ENCODE results near the gene TMEM108.

The TMEM108 gene

GRCh38 chr3:133367956-133368355, 329.8 kb downstream of the TMEM108 start:
- no peak for DNase-seq

DNA sequence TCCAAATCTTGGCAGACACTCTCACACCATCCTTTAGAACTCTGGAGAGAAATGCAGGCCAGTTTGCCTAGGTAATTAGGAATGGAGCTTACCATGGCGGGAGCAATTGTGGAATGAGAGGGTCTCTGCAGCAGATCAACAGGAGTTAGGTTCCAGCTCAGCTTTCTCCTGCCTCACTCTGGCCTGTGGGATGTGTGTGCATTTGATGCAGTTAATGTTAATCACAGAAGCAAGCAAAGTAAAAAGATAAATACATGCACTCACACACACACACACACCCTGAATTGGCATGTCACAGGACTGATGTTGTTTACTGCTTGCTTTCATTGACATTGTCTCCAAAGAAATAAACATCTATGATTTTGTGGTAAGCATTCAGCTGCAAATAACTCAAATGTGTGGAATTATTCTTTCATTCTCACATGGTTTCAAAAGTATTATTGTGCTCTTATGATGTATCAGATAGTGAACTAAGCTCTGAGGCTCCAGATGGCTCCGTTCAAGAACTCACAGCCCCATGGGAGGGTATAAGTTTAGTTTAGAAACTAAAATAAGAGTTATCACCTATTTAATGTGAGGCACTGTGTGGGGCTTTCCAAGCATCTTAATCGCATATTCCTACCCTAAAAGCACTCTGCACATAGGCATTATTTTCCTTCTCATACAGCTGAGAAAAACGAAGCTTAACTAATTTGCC, 330.3 kb downstream of the TMEM108 start:
- no peak for DNase-seq

- no peak for DNase-seq
Observed at GRCh38 chr3:133369068-133369440, 330.9 kb downstream of the TMEM108 start.

GRCh38 chr3:133371181-133371580, 333.0 kb downstream of the TMEM108 start:
- DNase-seq, result no peak

DNA sequence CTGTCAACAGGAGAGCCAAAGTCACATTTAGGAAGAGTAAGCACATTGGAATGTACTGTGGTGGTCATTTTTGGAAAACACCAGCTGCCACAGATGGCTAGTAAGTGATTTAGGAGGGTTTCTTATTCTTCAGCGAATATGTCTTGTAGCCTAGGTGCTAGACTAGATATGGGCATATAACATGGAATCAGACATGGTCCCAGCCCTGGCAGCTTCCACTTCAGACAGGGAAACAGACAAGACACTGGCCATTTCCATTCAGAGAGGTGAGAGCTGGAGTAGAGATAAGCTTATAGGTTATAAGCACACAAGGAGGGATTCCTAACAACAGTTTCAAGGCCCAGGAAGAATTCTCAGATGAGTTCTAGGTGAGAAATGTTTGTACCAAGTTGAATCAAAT, 333.5 kb downstream of the TMEM108 start:
- no peak for DNase-seq

- no peak for DNase-seq
Observed at GRCh38 chr3:133374708-133375402, 336.7 kb downstream of the TMEM108 start.

GRCh38 chr3:133375403-133375745, 337.2 kb downstream of the TMEM108 start:
- DNase-seq, result no peak

DNA sequence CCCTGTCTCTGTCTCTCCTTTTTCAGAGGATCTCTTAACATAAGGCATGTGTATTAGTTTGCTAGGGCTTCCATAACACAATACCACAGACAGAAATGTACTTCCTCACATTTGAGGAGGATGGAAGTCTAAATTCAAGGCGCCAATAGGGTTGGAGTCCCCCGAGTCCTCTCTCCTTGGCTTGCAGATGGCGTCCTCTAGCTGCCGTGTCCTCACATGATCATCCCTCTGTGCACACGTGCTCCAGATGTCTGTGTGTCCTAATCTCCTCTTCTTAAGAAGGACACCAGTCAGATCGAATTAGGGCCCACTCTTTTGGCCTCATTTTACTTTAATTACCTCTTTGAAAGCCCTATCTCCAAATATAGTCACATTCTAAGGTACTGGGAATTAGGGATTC, 338.6 kb downstream of the TMEM108 start:
- DNase-seq, result no peak

- peak; percentile 11 for DNase-seq
Observed at GRCh38 chr3:133377396-133377795, 339.2 kb downstream of the TMEM108 start.

DNA sequence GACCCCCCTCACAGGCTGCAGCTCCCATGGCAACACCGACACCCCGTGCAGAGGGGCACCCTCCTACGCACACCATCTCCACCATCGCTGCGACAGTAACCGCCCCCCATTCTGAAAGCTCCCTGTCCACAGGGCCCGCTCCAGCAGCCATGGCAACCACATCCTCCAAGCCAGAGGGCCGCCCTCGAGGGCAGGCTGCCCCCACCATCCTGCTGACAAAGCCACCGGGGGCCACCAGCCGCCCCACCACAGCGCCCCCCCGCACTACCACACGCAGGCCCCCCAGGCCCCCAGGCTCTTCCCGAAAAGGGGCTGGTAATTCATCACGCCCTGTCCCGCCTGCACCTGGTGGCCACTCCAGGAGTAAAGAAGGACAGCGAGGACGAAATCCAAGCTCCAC, 341.7 kb downstream of the TMEM108 start:
- DNase-seq, result no peak

DNA sequence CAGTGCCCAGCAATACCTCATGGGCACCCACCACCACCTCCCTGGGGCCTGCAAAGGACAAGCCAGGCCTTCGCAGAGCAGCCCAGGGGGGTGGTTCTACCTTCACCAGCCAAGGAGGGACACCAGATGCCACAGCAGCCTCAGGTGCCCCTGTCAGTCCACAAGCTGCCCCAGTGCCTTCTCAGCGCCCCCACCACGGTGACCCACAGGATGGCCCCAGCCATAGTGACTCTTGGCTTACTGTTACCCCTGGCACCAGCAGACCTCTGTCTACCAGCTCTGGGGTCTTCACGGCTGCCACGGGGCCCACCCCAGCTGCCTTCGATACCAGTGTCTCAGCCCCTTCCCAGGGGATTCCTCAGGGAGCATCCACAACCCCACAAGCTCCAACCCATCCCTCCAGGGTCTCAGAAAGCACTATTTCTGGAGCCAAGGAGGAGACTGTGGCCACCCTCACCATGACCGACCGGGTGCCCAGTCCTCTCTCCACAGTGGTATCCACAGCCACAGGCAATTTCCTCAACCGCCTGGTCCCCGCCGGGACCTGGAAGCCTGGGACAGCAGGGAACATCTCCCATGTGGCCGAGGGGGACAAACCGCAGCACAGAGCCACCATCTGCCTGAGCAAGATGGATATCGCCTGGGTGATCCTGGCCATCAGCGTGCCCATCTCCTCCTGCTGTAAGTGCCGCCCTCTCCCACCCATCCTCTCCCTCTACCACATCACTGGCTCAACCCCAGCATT, 342.5 kb downstream of the TMEM108 start:
- no peak for DNase-seq

GRCh38 chr3:133381346-133382109, 343.3 kb downstream of the TMEM108 start:
- no peak for DNase-seq

DNA sequence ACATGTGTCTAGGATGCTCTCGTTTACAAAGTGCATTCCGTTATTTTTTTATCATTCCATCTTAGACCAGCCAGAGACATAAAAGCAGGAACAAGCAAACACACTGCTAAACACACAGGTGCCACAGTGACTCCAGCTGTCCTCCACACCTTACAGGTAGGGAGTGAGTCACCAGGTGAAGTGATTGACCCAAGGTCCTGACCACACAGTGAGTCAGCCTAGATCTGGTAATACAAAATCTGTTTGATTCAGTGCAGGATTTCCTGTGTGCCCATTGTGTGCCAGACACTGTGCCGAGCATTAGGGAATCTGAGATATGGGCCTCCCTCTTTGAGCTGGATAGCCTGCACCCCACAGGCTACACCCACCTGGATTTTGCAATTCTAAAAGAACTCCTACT, 345.0 kb downstream of the TMEM108 start:
- DNase-seq, result no peak

DNA sequence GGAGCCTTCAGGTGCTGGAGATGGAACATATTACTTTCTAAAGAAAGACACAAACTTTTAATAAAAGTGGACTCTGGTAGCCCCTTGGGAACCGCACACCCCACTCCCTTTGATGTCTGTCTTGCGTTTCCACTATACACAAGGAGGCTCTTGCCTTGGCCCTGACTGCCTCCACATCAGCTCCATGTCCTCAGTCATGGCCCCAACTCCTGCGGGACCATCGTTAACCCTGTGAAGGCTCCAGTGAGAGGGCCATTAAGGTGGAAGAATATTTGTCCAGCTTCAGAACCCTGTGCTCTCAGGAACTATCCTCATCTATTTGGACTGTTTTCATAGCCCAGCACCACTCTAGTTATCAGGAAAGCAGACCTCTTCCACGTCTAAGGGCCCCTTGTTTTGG, 345.6 kb downstream of the TMEM108 start:
- DNase-seq, result no peak

DNA sequence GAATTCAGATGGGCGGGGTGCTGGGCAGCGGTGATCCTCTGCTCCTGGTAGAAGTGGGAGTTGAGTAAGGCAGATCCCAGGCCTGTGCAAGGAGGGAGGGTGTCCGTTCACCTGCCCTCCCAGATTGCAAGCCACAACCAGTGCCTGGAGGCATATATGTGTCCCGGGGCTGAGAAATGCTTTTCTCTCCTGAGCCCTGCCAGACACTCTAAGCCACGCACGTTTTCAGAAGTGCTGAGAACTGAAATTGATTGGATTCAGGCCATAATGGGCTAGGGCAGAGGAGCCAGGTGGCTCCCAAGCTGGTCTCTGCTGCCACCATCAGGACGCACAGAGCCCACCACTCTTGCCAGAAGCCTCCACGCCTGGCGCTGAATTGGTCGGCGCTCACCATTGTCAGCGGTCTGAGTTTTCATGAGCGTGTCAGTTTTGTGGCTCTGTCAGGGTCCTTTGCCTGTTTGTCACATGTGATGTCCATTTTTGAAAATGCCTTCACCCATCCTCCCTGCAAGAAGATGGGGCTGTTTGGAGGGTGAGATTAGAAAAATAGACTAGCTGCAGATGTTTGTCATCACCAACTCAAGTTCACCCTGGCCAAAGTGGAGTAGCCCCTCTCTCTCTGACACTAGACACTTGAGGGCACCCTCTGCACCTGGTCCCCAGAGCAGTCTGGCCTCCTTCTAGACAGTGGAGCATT, 346.3 kb downstream of the TMEM108 start:
- peak; percentile 75 for DNase-seq

GRCh38 chr3:133386876-133387275, 348.7 kb downstream of the TMEM108 start:
- DNase-seq, result no peak

- DNase-seq, result no peak
Observed at GRCh38 chr3:133387341-133387740, 349.1 kb downstream of the TMEM108 start.

DNA sequence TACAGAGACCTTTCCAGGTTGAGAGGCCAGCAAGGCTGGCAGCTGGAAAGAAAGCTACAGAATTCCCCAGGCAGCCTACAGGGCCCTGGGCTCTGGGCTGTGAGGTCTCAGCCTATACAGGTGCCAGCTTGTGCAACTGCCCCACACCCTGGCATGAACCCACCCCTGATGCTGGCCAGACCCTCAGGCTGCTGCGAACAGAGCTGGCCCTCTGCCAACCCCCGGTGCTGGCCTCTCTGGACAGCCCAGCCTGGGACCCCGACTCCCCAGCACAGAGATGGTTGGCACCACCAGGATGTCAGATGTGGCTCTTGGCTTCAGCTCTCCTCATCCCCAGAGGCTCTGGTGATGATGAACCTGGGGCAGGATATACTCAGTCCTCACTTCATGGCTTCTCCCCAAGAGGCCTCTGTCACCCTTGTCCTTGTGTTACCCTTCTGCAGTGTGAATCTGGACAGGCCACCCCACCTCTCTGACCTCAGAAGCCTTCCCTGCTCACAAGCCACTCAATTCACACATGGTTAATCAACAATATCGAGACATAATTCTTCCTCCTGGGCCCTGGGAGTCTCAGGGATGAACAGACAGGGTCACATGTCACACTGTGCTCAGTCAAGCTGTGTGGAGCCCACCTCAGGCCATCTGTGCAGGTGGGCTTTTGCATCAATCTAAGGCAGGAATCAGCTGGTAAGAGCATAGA, 350.7 kb downstream of the TMEM108 start:
- no peak for DNase-seq

DNA sequence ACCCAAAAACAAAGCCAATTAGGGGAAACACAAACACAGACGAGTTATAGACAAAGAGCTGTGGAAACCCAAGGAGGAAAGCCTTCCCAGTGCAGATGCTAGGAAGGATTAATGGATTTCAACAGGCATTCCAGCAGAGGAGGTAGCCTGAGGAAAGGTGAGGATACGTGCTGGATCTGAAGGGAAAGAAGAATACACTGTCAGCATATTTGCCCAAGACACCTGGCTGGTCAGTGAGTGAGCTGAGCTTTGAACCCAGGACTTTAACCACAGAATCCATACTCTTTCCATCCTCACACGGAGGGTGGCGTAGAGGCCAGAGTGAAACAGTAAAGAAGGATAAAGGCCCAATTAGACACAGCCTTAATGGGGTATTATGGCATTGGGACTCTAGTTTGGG, 352.5 kb downstream of the TMEM108 start:
- DNase-seq, result no peak

DNA sequence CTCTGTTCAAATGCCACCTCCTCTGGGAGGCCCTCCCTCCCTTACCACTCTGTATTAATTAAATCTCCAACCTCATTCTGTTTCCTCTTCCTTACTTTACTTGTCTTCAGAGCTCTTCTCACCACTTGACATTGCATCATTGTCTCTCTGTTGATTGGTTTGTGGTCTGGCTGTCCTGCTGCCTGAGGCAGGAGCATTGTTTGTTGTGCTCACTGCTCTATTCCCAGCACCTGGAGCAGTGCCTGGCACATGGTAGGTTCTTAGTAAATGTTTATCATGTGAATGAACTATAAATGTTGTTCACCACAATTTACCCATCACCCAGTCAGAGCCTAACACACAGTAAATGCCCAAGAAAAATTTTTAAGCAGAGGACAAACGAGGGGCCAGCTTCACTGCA, 355.0 kb downstream of the TMEM108 start:
- DNase-seq, result no peak

- no peak for DNase-seq
Observed at GRCh38 chr3:133393691-133394474, 355.7 kb downstream of the TMEM108 start.
